ENCODE data around the gene AOPEP. TPM values are rescaled to one million over a fixed set of nuclear protein-coding genes. Genes with fewer than 3 reads are reported as not detected.

AOPEP gene
- total and polyA plus RNA-seq, 4 donors = 29.0 to 121 (median 60.0) TPM

DNA sequence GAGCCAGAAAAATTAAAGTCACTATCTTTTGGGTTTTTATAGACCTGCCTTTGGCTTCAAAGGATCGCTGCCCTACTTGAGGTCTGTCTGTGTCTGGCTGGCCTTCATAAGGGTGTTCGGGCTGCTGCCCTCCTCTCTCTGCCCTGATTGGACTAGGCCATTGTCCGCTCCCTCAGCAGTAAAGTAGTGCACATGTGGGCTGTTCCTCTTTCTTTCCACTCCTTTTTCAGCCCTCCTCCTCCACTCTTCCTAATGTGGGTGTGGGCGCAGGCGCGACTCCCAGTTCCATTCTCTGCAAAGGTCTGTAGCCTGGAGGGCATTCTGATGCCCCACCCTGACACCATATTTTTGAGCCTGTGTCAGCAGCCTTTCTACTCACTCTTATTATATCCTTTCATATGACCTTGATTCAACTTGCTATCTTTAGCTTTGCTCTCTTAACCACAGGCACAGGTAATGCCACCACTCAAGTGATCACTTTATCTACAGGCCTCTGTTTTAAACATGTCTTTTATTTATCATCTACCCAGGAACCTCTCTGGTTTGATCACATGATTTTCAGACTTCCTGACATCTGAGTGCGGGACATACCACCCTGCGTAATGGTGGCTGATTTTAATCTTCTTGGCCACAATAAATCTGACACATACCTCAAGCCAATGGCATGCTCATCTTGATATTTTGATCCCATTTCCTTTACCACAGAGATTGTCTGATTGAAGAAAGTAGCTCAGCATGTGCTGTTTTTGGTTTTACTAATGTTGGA, 144.5 kb downstream of the AOPEP start:
- DNase-seq (no peak), ATAC-seq (ENCODE audit: insufficient read depth, low FRiP score) (no peak)
- Histone ChIP-seq H3K27ac (ENCODE audit: low read depth in 1 of 2, low read length in 1 of 2) (peak overlapping the region; percentile 18 to 97), H3K27me3 (ENCODE audit: control insufficient read depth in 3 of 3, insufficient read depth in 3 of 3, low read length in 2 of 3) (no peaks in the 10 kb centered on the region), H3K9ac (ENCODE audit: insufficient read depth in 1 of 2, low read length in 2 of 2) (no peak overlapping the region), H3K36me3 (ENCODE audit: control insufficient read depth in 4 of 4, insufficient read depth in 4 of 4, low read length in 4 of 4) (no peaks in the 10 kb centered on the region), H3K9me3 (ENCODE audit: control insufficient read depth in 4 of 4, insufficient read depth in 3 of 4, low read length in 3 of 4) (no peaks in the 10 kb centered on the region), H3K4me1 (ENCODE audit: control insufficient read depth in 5 of 5, insufficient read depth in 5 of 5, low read length in 5 of 5) (peaks cover 6 to 33% (median 25%) of the 10 kb centered on the region in 5 donors), H3K4me3 (no peak overlapping the region)
- TF ChIP-seq, protein P1, sequence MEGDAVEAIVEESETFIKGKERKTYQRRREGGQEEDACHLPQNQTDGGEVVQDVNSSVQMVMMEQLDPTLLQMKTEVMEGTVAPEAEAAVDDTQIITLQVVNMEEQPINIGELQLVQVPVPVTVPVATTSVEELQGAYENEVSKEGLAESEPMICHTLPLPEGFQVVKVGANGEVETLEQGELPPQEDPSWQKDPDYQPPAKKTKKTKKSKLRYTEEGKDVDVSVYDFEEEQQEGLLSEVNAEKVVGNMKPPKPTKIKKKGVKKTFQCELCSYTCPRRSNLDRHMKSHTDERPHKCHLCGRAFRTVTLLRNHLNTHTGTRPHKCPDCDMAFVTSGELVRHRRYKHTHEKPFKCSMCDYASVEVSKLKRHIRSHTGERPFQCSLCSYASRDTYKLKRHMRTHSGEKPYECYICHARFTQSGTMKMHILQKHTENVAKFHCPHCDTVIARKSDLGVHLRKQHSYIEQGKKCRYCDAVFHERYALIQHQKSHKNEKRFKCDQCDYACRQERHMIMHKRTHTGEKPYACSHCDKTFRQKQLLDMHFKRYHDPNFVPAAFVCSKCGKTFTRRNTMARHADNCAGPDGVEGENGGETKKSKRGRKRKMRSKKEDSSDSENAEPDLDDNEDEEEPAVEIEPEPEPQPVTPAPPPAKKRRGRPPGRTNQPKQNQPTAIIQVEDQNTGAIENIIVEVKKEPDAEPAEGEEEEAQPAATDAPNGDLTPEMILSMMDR (IDR thresholded peaks at IDR 0.05; ENCODE audit: control extremely low read depth, extremely low read depth) = no peak
- 85 to 87% methylated on average over 8 of the region's 8 CpGs for WGBS, 2 donors

DNA sequence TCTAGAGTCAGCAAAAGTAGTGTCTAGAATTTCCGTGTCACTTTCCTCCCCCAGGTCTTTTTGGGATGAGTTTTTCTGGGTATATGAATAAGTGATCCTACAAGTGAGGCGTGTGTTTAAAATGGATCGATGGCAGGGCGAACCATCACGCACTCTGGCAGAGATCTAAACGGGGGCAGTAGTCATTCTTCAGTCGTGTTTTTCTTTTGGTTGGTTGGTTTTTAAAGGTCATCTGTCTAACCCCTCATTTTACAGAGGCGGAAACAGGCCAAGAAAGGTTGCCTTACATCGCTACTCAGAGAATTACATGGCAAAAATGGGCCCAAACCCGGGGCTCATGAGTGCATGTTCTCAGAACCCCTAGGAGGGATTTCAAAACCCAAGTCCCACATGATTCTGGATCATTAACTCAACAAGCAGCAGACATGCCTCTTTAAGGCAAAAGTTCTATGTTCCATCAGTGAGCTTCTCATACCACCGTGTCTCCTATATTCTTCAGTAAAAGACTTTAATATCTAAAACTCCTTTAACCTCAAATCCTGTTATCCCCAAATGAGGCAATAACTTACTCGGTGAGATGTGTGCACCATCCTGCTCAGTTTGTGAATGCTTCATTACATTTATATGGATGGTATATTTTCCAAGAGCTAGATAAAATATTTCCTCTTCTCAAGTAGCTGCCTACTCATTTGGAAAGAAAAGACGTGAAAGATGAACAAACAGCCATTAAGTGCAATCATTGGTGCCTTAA, 145.8 kb downstream of the AOPEP start:
- Histone ChIP-seq H3K9ac (ENCODE audit: insufficient read depth in 1 of 2, low read length in 2 of 2) (no peak overlapping the region), H3K4me3 (no peak overlapping the region), H3K4me1 (ENCODE audit: control insufficient read depth in 5 of 5, insufficient read depth in 5 of 5, low read length in 5 of 5) (peaks cover 6 to 30% (median 14%) of the 10 kb centered on the region in 5 donors), H3K36me3 (ENCODE audit: control insufficient read depth in 4 of 4, insufficient read depth in 4 of 4, low read length in 4 of 4) (no peaks in the 10 kb centered on the region), H3K27ac (ENCODE audit: low read depth in 1 of 2, low read length in 1 of 2) (peak overlapping the region; percentile 53 to 97), H3K27me3 (ENCODE audit: control insufficient read depth in 3 of 3, insufficient read depth in 3 of 3, low read length in 2 of 3) (no peaks in the 10 kb centered on the region), H3K9me3 (ENCODE audit: control insufficient read depth in 4 of 4, insufficient read depth in 3 of 4, low read length in 3 of 4) (no peaks in the 10 kb centered on the region)
- TF ChIP-seq, protein P1 (IDR thresholded peaks at IDR 0.05; ENCODE audit: control extremely low read depth, extremely low read depth) = no peak
- no peak for DNase-seq
- ATAC-seq (ENCODE audit: insufficient read depth, low FRiP score) = no peak
- WGBS, 2 donors = 88 to 96% methylated on average over 13 of the region's 13 CpGs

DNA sequence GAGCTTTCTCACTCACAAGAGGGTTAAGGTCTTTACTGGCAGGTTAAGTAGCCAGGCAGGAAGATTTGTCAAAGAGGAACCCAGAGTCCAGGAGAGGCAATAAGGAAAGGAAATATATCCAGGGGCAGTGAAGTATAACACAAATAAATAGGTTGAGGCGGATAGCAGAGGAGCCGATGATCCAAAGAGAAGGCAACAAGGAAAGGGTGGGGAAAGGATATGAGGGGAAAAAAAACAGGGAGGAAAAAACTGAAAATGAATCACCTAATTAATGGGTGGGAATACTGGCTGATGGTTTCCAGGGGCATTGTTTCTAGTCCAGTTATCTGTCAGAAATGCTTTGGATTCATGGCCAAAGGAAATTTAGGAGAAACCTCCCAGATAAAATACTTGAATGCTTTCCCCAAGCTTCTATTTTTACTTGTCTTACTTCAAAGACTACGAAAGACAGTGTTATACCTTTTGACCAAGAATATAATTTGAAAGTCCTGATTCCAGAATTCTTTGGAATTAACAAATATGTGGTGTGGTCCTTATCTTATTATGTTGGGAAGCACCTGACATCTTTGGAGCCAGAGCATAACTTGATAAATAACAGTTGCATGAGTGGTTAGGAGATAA, 146.5 kb downstream of the AOPEP start:
- DNase-seq (no peak), ATAC-seq (ENCODE audit: insufficient read depth, low FRiP score) (no peak)
- Histone ChIP-seq H3K4me3 (no peak overlapping the region), H3K4me1 (ENCODE audit: control insufficient read depth in 5 of 5, insufficient read depth in 5 of 5, low read length in 5 of 5) (peaks cover 6 to 24% (median 6%) of the 10 kb centered on the region in 5 donors), H3K27ac (ENCODE audit: low read depth in 1 of 2, low read length in 1 of 2) (peak overlapping the region; percentile 53 to 63), H3K27me3 (ENCODE audit: control insufficient read depth in 3 of 3, insufficient read depth in 3 of 3, low read length in 2 of 3) (no peaks in the 10 kb centered on the region), H3K9me3 (ENCODE audit: control insufficient read depth in 4 of 4, insufficient read depth in 3 of 4, low read length in 3 of 4) (no peaks in the 10 kb centered on the region), H3K9ac (ENCODE audit: insufficient read depth in 1 of 2, low read length in 2 of 2) (no peak overlapping the region), H3K36me3 (ENCODE audit: control insufficient read depth in 4 of 4, insufficient read depth in 4 of 4, low read length in 4 of 4) (no peaks in the 10 kb centered on the region)
- 62 to 84% methylated on average over 3 of the region's 3 CpGs for WGBS, 2 donors
- TF ChIP-seq, protein P1 (IDR thresholded peaks at IDR 0.05; ENCODE audit: control extremely low read depth, extremely low read depth) = no peak
